ENCODE results near the gene AKAP12.
"Not testable (repeated sequence)": the region's sequence is repeated elsewhere in the genome, so short reads cannot be mapped to it uniquely, and the experiment has no call there.

Gene AKAP12

DNA sequence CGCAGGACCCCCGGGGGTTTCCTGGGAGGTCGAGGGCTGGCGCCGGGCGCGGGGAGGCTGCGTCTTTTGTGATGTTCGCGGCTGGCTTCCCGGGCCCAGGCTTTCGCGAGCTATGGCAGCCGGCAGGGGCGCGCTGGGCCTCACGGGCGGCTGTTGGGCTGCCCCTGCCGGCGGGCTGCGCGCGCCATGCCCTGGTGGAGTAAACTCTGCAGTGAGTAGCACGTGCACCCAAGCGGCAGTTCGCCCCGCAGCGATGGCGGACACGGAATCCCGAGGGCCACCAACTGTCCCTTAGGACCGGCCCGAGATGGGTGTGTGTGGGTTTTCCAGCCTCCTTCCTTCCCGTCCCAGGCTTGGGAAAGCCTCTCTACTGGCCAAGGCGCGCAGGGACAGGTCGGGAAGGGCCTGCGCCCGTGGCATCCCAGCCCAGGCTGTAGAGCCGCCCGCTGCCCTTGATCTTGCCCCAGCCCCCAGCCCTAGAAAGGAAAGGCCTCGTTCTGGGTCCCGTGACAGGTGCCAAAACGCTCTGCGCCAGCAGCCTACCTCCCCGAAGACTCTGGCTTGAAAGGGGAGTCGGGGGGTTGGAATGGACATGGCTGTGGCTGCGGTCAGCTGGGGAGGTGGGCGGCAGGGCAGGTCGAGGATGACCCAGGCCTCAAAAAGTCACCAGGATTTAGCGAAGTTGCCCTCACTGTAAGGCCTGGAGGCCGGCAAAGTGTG is 101.9 kb downstream of the AKAP12 start:
- DNase-seq (ENCODE audit: low read depth), result no peak

DNA sequence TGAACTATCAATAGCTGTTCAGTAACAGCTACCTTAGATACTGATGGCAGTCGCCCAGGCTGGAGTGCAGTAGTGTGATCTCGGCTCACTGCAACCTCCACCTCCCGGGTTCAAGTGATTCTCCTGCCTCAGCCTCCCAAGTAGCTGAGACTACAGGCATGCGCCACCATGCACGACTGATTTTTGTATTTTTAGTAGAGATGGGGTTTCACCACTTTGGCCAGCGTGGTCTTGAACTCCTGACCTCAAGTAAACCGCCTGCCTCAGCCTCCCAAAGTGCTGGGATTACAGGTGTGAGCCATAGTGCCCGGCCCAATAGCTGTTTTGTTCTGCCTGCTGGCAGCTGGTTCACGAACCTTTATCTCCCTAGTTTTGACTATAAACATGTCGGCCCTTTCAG is 103.0 kb downstream of the AKAP12 start:
- not testable (repeated sequence) for DNase-seq (ENCODE audit: low read depth)

DNA sequence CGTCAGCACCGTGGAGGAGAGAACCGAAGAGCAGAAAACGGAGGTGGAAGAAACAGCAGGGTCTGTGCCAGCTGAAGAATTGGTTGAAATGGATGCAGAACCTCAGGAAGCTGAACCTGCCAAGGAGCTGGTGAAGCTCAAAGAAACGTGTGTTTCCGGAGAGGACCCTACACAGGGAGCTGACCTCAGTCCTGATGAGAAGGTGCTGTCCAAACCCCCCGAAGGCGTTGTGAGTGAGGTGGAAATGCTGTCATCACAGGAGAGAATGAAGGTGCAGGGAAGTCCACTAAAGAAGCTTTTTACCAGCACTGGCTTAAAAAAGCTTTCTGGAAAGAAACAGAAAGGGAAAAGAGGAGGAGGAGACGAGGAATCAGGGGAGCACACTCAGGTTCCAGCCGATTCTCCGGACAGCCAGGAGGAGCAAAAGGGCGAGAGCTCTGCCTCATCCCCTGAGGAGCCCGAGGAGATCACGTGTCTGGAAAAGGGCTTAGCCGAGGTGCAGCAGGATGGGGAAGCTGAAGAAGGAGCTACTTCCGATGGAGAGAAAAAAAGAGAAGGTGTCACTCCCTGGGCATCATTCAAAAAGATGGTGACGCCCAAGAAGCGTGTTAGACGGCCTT is 110.0 kb downstream of the AKAP12 start:
- DNase-seq (ENCODE audit: low read depth), result no peak

DNA sequence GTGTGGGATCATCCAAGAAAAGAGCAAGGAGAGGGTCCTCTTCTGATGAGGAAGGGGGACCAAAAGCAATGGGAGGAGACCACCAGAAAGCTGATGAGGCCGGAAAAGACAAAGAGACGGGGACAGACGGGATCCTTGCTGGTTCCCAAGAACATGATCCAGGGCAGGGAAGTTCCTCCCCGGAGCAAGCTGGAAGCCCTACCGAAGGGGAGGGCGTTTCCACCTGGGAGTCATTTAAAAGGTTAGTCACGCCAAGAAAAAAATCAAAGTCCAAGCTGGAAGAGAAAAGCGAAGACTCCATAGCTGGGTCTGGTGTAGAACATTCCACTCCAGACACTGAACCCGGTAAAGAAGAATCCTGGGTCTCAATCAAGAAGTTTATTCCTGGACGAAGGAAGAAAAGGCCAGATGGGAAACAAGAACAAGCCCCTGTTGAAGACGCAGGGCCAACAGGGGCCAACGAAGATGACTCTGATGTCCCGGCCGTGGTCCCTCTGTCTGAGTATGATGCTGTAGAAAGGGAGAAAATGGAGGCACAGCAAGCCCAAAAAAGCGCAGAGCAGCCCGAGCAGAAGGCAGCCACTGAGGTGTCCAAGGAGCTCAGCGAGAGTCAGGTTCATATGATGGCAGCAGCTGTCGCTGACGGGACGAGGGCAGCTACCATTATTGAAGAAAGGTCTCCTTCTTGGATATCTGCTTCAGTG is 110.8 kb downstream of the AKAP12 start:
- no peak for DNase-seq (ENCODE audit: low read depth)

DNA sequence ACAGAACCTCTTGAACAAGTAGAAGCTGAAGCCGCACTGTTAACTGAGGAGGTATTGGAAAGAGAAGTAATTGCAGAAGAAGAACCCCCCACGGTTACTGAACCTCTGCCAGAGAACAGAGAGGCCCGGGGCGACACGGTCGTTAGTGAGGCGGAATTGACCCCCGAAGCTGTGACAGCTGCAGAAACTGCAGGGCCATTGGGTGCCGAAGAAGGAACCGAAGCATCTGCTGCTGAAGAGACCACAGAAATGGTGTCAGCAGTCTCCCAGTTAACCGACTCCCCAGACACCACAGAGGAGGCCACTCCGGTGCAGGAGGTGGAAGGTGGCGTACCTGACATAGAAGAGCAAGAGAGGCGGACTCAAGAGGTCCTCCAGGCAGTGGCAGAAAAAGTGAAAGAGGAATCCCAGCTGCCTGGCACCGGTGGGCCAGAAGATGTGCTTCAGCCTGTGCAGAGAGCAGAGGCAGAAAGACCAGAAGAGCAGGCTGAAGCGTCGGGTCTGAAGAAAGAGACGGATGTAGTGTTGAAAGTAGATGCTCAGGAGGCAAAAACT is 111.5 kb downstream of the AKAP12 start:
- DNase-seq (ENCODE audit: low read depth), result no peak

DNA sequence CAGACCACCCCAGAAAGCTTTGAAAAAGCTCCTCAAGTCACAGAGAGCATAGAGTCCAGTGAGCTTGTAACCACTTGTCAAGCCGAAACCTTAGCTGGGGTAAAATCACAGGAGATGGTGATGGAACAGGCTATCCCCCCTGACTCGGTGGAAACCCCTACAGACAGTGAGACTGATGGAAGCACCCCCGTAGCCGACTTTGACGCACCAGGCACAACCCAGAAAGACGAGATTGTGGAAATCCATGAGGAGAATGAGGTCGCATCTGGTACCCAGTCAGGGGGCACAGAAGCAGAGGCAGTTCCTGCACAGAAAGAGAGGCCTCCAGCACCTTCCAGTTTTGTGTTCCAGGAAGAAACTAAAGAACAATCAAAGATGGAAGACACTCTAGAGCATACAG is 112.0 kb downstream of the AKAP12 start:
- DNase-seq (ENCODE audit: low read depth), result no peak

DNA sequence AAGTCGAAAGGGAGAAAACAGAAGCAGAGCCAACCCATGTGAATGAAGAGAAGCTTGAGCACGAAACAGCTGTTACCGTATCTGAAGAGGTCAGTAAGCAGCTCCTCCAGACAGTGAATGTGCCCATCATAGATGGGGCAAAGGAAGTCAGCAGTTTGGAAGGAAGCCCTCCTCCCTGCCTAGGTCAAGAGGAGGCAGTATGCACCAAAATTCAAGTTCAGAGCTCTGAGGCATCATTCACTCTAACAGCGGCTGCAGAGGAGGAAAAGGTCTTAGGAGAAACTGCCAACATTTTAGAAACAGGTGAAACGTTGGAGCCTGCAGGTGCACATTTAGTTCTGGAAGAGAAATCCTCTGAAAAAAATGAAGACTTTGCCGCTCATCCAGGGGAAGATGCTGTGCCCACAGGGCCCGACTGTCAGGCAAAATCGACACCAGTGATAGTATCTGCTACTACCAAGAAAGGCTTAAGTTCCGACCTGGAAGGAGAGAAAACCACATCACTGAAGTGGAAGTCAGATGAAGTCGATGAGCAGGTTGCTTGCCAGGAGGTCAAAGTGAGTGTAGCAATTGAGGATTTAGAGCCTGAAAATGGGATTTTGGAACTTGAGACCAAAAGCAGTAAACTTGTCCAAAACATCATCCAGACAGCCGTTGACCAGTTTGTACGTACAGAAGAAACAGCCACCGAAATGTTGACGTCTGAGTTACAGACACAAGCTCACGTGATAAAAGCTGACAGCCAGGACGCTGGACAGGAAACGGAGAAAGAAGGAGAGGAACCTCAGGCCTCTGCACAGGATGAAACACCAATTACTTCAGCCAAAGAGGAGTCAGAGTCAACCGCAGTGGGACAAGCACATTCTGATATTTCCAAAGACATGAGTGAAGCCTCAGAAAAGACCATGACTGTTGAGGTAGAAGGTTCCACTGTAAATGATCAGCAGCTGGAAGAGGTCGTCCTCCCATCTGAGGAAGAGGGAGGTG is 112.9 kb downstream of the AKAP12 start:
- DNase-seq (ENCODE audit: low read depth), result no peak

DNA sequence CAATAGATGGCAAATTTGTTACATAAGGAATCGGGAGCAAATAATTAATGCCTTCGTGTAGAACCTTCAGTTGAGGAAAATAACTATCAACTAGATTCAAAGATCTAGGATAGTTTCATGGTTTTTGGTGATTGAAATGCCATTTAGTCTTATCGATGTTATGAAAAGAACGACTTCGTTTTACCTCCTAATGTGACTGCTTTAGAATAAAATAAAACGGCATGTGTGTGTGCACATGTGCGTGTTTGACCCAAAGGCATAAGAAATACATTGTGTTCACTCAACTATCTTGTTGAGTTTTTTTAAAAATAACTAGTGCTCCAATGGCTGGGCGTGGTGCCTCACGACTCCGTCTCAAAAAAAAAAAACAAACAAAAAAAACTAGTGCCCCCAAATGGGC is 114.0 kb downstream of the AKAP12 start:
- no peak for DNase-seq (ENCODE audit: low read depth)

DNA sequence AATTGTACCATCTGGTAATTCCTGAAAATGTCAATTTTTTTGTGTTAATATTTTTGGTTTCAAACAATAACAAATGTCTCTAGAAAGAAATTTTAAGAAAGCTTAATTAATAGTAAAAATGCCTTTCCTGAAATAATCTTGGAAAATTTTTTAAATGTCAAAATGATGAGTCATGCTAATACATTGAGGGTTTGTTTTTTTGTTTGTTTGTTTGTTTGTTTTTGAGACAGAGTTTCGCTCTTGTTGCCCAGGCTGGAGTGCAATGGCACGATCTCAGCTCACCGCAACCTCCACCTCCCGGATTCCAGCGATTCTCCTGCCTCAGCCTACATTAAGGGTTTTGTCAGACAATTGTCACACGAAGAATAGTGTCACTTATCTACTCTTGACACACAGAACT is 117.2 kb downstream of the AKAP12 start:
- not testable (repeated sequence) for DNase-seq (ENCODE audit: low read depth)

DNA sequence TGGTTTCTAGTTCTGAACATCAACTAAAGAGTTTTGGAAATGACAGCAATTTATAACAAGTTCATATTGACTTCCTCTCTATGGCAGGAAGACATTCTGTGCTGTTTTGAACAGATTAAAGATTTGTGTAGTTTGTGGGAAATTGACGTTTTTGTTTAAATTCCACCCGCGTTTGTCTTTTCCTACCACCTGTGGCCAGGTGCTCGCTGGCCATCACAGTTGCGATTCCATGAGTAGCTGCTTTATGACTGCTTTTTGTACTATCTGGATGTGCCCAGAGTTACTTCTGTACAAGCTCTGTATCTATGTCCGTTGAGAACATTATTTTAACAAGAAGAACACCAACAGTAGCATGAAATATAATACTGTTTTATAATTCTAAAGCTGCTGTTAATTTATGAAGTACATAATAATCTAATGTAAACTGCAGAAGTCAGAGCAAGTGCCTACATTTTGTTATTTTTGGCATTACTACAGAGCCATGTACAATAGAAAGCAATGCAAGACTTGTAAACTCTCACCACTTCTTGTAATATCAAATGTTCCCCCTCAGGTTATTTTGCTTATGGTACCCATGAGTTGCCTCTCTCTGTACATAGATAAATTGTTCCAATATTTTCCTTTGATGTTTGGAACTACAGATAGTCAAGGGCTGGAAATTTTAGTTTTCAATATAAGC is 118.1 kb downstream of the AKAP12 start:
- DNase-seq (ENCODE audit: low read depth), result no peak

DNA sequence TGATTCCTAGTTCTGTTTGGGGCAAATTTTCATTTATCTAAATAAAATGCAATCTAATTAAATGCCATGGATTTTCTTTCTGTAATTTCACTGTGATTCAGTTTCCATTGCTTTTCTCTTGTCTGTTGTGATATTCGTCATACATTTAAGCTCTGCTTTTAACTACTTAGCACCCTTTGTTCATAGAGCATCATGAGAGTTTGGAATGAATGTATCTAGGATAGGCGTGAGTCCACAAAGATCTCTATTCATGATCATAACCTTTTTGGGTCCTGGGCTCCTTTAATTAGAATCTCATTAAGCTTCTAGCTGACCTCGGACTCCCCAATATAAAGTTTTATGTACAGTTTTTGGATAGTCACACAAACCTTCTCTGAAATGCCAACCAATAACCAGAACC is 118.7 kb downstream of the AKAP12 start:
- DNase-seq (ENCODE audit: low read depth), result no peak

DNA sequence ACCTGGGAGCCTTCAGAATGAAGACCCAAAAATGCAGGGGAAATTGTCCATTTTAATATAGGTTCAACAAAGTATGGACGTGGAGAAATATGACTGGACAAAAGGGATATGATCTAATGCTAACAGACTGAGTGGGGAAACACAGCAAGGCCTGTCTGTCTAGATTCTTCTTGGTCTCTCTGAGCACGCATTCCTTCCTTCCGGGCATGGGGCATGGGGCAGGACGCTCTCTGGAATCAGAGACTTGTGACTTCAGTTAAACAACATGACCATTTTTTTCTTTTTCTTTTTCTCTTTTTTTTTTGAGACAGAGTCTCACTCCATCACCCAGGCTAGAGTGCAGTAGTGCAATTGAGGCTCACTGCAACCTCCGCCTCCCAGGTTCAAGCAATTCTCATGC is 119.7 kb downstream of the AKAP12 start:
- DNase-seq (ENCODE audit: low read depth), result no peak

DNA sequence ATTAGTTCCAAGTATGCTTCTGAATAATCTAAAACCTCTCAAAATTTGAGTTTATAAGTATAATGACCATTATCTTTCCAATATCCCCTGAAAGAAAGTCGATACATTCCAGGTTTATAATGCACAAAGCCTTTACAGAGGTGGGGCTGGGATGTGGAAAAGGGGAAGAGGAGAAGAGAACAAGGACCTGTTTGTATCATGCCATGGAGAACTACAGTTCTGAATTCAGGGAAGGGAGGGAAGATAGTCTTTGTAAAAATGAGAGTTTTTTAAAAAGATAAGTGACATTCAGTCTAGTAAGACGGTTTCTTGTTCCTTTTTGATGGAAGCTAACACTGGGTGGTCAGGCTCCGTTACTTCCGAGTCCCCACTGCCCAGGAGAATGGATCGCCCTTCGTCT is 125.5 kb downstream of the AKAP12 start:
- no peak for DNase-seq (ENCODE audit: low read depth)

DNA sequence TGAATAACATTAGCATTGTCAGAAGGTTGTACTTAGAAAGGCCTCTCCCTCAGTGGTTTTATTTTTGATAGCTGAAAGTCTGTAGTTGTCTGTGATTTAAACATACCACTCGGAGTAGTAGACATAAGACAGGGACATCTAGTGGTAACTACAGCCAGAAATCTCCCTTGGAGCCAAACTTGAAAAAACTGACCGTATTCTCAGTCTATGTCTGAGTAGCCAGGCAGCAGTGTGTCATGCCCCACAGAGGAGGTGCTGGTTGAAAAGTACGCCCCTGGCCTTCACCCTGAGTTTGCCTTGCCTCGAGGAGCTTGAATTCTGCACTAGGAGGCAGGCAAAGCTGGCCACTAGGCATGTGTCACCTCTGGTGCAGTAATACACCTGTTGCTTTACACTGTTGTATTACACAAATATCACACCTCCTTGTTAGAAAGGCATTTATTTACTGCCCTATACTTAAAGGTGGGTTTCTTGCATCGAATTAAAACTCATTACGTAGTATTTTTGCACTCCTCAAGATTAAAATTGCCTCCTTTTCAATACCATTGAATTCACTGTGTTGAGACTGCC is 130.8 kb downstream of the AKAP12 start:
- DNase-seq (ENCODE audit: low read depth), result no peak

DNA sequence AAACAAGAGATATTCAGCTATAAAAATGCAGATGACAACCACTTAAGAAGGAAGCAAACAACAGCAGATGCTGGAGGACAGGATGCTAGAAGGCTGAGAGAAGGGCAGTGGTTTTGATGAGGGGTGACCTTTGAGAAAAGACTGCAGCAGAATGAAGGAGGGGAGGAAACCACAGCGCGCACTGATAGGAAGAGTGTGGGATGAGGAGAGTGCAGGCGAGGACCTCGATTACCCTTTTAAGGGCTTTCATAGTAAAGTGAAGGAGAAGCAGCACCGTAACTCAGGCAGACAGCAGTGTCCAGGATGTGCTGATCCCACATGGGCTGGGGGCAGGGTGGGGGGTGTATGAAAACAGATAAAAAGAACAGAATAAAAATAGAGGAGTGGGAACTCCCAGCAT is 132.4 kb downstream of the AKAP12 start:
- DNase-seq (ENCODE audit: low read depth), result no peak

DNA sequence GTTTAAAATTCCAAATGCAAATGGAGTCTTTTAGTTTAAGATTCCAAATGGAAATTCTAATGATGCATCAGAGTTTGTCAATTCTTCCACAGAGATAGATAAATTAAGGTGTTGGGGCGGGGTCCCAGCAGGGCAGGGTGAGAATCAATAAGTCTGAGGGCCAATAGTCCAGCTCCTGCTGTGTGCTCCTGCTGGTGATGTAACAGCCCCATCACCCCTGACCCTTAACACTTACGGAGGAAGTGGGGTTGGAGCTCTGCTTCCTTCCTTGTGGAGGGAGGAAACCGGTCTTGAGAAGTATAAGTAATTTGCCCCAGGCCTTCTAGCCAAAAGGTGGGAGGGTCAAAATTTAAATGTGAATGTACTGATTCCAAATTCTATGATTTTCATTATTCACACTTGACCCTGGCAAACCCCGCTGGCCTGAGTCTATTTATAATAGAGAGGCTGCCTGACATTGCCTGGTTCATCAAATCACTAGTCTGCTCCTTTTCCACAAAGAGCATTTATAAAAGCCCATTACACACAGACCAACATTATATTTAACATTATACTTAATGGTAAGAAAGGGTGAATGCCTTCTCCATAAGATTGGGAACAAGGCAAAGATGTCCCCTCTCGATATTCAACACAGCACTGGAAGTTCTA is 134.4 kb downstream of the AKAP12 start:
- no peak for DNase-seq (ENCODE audit: low read depth)

DNA sequence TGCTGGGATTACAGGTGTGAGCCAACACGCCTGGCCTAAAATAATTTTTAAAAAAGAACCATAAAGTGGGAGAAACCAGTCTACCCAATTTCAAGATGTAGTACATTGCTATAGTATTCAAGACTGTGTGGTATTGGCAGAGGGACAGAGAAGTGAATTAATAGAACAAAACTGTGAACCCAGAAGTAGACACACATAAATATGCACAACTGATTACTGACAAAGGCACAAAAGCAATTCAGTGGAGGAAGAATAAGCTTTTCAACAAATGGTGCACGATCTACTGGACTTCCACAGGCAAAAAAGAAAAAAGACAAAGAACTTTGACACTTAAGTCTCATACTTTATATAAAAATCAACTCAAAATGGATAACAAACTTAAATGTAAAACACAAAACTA is 136.1 kb downstream of the AKAP12 start:
- DNase-seq (ENCODE audit: low read depth), result no peak

DNA sequence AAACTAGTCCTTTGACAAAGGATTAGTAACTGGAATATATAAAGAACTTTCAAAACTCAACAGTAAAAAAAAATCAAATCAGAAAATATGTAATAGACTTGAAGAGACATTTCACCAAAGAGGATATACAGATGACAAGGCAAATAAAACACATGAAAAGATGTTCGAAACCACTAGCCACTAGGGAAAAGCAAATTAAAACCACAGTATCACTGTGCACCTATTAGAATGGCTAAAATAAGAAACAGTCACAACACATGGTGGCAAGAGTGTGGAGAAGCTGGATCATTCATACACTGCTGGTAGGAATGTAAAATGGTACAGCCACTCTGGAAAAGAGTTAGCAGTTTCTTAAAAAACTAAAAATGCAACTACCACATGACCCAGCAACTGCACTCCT is 136.7 kb downstream of the AKAP12 start:
- DNase-seq (ENCODE audit: low read depth), result no peak

DNA sequence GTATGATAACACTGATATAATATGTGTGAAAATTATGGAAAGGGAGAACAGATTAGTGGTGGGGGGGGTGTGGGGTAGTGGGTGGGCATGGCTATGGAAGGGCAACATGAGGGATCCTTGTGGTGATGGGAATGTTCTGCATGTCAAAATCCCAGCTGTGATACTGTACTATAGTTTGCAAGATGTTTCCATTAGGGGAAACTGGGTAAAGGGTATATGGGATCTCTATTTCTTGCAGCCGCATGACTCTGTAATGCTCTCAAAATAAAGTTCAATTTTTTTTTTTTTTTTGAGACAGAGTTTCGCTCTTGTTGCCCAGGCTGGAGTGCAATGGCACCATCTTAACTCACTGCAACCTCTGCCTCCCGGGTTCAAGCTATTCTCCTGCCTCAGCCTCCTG is 137.3 kb downstream of the AKAP12 start:
- no peak for DNase-seq (ENCODE audit: low read depth)
